Colonic mucosa (tissue), 4 donors: Measurements from ENCODE around the gene SLC2A9. TPM values are rescaled to one million over a fixed set of nuclear protein-coding genes. Genes with fewer than 3 reads are reported as not detected.

ENCODE experiments used
- DNase-seq: peaks from one replicate; pipeline ENCODE4 v3.0.0-alpha.2; 2020
- H3K27ac ChIP-seq: fragments of 200-600 bp; one replicate; pipeline ENCODE4 v1.8.0; 2021
- H3K27me3 ChIP-seq: fragments of 200-600 bp; one replicate; pipeline ENCODE4 v1.8.0; 2021
- H3K36me3 ChIP-seq: fragments of 200-600 bp; one replicate; pipeline ENCODE4 v1.8.0; 2021
- H3K4me1 ChIP-seq: fragments of 200-600 bp; one replicate; pipeline ENCODE4 v1.8.0; 2021; ENCODE audit warnings: mild to moderate bottlenecking
- H3K4me3 ChIP-seq: fragments of 200-600 bp; one replicate; pipeline ENCODE4 v1.8.0; 2021
- H3K9ac ChIP-seq, 2 donors: one replicate each; pipeline ENCODE4 v1.7.0; 2013; ENCODE audit warnings: control low read depth in 2 of 2, low read depth in 2 of 2, low read length in 2 of 2
- H3K9me3 ChIP-seq: fragments of 200-600 bp; one replicate; pipeline ENCODE4 v1.8.0; 2021
- intact Hi-C: fragments of 100-400 bp; cut with DNase I; formaldehyde crosslinking; loops from one replicate; pipeline ENCODE4 v1.14.1; 2022
- total RNA-seq, 2 donors: library from RNA; stranded (reverse); fragmentation: NEBNext Ultra II Directional in 1 of 2; extraction: Animal tissue kit (Norgen Biotek cat#: 25700) in 1 of 2; gene quantifications; one replicate each; pipeline ENCODE4 v1.2.1, GENCODE V29; 2021
- TF ChIP-seq, protein P1 (sequence below): fragments of 200-600 bp; IDR thresholded peaks from one replicate; pipeline ENCODE4 v1.8.0; 2022; ENCODE audit warnings: antibody characterized with exemption, mild to moderate bottlenecking
- donor health status: healthy.
- donor health status: DM: no; HTN: no; CAD: no.
- donor health status: DM: no; HTN: no; CAD: no.

Gene SLC2A9
- total RNA-seq, 2 donors from 2014 or later: 4.3 to 6.8 TPM

DNA sequence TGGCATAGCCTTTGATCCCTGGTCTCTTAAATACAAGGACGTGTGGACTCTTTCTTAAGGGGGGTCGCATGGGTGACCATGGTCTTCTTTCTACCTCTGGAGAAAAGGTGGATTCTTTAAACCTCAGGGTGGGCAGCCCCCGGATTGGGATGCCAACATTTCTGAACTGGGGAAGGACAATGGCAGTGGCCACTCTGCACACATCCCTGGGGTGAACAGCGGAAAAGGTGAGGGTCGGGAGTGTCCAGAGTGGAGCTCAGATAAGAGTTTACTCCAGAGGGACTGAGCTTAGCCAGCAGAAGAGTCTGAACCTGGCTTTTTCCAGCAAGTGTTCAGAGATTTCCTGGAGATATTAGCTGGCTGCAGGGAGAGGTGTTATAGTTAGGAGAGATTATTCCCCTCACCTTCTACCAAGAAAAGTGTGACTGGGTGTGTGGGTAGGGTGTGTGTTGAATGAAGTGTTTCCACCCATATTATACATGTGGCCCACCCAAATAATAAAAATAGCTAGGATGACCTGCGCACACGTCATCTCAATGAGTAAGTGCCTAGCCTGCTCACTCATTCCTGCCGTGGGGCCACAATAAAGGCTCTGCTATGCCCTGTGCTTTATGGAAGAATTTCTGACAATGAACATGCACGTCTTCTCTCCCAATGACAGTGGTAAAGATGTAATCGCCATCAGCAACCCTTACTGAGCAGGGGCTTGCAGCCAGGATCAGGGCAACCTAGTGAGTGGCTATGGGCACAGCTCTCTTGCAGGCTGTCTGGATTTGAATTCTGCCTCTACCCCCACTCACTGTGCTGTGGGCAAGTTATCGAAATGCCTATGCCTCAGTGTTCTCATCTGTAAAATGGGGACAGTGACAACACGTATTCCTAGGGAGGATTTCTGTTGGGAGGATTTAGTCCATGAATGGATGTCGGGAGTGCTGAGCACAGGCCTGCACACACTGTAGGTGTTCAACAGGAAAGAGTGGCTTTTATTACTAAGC is 76.6 kb downstream of the SLC2A9 start:
- Histone ChIP-seq H3K9me3 (no peaks in the 10 kb centered on the region), H3K9ac (no peak overlapping the region), H3K4me3 (no peak overlapping the region), H3K4me1 (no peaks in the 10 kb centered on the region), H3K36me3 (no peaks in the 10 kb centered on the region), H3K27me3 (no peaks in the 10 kb centered on the region), H3K27ac (no peak overlapping the region)
- TF ChIP-seq, protein P1, sequence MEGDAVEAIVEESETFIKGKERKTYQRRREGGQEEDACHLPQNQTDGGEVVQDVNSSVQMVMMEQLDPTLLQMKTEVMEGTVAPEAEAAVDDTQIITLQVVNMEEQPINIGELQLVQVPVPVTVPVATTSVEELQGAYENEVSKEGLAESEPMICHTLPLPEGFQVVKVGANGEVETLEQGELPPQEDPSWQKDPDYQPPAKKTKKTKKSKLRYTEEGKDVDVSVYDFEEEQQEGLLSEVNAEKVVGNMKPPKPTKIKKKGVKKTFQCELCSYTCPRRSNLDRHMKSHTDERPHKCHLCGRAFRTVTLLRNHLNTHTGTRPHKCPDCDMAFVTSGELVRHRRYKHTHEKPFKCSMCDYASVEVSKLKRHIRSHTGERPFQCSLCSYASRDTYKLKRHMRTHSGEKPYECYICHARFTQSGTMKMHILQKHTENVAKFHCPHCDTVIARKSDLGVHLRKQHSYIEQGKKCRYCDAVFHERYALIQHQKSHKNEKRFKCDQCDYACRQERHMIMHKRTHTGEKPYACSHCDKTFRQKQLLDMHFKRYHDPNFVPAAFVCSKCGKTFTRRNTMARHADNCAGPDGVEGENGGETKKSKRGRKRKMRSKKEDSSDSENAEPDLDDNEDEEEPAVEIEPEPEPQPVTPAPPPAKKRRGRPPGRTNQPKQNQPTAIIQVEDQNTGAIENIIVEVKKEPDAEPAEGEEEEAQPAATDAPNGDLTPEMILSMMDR: no peak
- intact Hi-C loops: no loop called here
- DNase-seq: no peak

DNA sequence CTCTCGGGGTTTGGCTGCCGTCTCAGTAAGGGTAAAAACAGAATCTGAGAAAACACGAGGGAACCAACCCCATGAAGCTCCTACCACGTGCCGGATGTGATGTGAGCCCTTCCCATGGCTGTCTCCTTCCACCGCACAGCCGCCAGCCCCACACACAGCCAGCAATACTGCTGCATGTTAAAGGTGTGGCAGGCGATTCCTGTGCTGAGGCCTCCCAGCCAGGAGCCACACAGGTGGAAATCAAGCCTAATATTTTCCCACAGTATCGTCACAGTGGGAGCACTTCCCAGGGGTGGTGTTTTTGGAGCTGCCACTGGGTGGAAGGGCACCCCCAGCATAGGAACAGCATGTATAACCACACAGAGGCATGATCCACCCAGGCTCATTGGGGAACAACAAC is 77.5 kb downstream of the SLC2A9 start:
- no peaks in the 10 kb centered on the region for H3K4me1 ChIP-seq
- no peaks in the 10 kb centered on the region for H3K36me3 ChIP-seq
- no peak for DNase-seq
- H3K27me3 ChIP-seq: no peaks in the 10 kb centered on the region
- no peak overlapping the region for H3K27ac ChIP-seq
- H3K4me3 ChIP-seq: no peak overlapping the region
- intact Hi-C loops: no loop called here
- TF ChIP-seq, protein P1: no peak
- no peaks in the 10 kb centered on the region for H3K9me3 ChIP-seq
- no peak overlapping the region for H3K9ac ChIP-seq

DNA sequence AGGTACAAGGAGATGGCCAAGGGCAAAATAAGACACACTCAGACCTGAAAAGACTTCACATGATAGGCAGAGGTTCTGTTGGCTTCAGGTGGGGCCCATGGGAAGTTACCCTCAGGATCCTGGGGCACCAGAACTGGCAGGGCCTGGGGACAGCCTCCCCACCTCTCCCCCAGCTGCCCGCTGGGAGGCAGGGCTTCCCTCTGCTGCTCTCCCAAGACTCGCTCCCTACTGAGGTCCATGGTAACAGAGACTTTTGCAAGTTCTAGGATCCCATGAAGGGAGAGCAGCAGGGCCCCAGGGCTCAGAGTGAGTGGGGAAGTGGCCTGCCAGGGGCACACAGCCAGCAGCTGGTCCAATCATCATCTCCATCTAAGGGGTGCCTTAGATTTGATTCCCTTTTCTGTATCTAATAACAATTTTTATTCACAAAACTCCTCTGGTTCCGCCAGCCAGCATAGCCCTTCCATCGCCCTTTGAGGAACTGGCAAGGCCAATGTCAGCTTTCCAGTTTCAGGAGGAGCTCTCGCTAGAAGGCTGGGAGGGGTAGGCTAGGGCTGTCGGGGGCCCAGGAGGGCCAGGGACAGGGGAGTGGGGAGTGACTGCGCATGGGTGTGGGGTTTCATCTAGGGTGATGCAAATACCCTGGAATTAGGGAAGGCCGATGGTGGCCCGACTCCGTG is 78.2 kb downstream of the SLC2A9 start:
- Histone ChIP-seq H3K9ac (no peak overlapping the region), H3K4me3 (no peak overlapping the region), H3K9me3 (no peaks in the 10 kb centered on the region), H3K4me1 (no peaks in the 10 kb centered on the region), H3K27me3 (no peaks in the 10 kb centered on the region), H3K27ac (no peak overlapping the region), H3K36me3 (no peaks in the 10 kb centered on the region)
- TF ChIP-seq, protein P1: no peak
- no peak for DNase-seq
- intact Hi-C loops: no loop called here

DNA sequence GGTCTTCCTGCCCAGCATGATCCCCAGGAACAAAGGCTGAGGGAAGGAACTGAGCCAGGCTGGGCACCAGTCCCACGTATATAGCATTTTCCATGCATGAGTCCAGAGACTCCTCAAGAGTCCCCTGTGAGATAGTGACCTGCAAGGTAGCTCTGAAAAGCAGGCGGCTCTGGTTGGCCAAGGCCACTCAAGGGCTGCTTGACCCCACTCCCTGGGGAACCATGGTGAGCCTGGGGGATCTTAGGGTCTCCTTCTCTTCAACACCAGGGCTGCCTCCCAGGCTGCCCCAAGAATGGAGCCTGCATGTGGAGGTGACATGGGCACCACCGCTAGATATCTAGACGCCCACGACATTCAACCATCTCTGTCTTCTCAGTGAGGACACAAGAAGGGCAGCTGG is 79.2 kb downstream of the SLC2A9 start:
- no peaks in the 10 kb centered on the region for H3K4me1 ChIP-seq
- H3K36me3 ChIP-seq: no peaks in the 10 kb centered on the region
- no peak overlapping the region for H3K9ac ChIP-seq
- intact Hi-C loops: no loop called here
- TF ChIP-seq, protein P1: no peak
- no peaks in the 10 kb centered on the region for H3K9me3 ChIP-seq
- no peaks in the 10 kb centered on the region for H3K27me3 ChIP-seq
- no peak overlapping the region for H3K27ac ChIP-seq
- no peak overlapping the region for H3K4me3 ChIP-seq
- DNase-seq: no peak

DNA sequence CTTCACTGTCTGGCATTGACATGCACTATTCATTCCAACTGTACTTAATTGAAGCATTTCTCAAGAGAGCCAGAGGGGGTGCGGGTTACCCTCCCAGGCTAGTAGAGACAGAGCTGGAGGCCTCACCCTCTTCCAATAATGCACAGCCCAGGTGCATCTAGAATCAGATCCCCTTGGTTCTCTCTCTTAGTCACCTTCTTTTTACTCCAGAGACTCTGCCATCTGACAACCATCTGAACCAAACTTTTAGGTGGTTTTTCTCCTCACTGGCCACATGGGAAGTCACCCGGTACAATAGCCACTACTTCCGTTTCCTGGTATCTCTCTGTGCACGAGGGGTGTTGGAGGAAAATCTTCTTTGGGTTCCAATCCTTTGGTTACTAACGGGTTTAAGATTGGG is 81.3 kb downstream of the SLC2A9 start:
- intact Hi-C loops: no loop called here
- Histone ChIP-seq H3K9me3 (no peaks in the 10 kb centered on the region), H3K9ac (no peak overlapping the region), H3K27ac (no peak overlapping the region), H3K4me3 (no peak overlapping the region), H3K4me1 (no peaks in the 10 kb centered on the region), H3K27me3 (no peaks in the 10 kb centered on the region), H3K36me3 (no peaks in the 10 kb centered on the region)
- DNase-seq: no peak
- TF ChIP-seq, protein P1: no peak
